Activated CD4-positive, alpha-beta T cell treated with anti-CD3 and anti-CD28 coated beads, Interleukin-2, Interleukin-6, amounts not matched to agents 100 ng/mL and 50 ng/mL, durations not matched to agents 16 hours and 8 hours (primary cell): ENCODE data around the gene ZNF778.
"Not testable (repeated sequence)": the region's sequence is repeated elsewhere in the genome, so short reads cannot be mapped to it uniquely, and the experiment has no call there.

Experiments used
- DNase-seq: peaks from one replicate; pipeline ENCODE4 v3.0.0-alpha.2; 2020

The ZNF778 gene

GRCh38 chr16:89183463-89183862 lies 34.0 kb upstream of the ZNF778 start:
- no peak for DNase-seq

- DNase-seq, result no peak
These were observed 33.4 kb upstream of the ZNF778 start for GRCh38 chr16:89183975-89184676.

- no peak for DNase-seq
These were observed 32.9 kb upstream of the ZNF778 start for GRCh38 chr16:89184677-89184932.

GRCh38 chr16:89184933-89185794 lies 32.3 kb upstream of the ZNF778 start:
- no peak for DNase-seq

GRCh38 chr16:89185887-89186592 lies 31.5 kb upstream of the ZNF778 start:
- DNase-seq, result not testable (repeated sequence)

- DNase-seq, result not testable (repeated sequence)
These were observed 30.9 kb upstream of the ZNF778 start for GRCh38 chr16:89186593-89187031.

GRCh38 chr16:89187032-89187769 lies 30.3 kb upstream of the ZNF778 start:
- peak; percentile 25 for DNase-seq

GRCh38 chr16:89187770-89188392 lies 29.6 kb upstream of the ZNF778 start:
- DNase-seq, result no peak

GRCh38 chr16:89188471-89189357 lies 28.8 kb upstream of the ZNF778 start:
- not testable (repeated sequence) for DNase-seq

GRCh38 chr16:89189358-89190025 lies 28.0 kb upstream of the ZNF778 start:
- no peak for DNase-seq

- no peak for DNase-seq
These were observed 27.1 kb upstream of the ZNF778 start for GRCh38 chr16:89190150-89190958.

GRCh38 chr16:89191033-89191900 lies 26.2 kb upstream of the ZNF778 start:
- no peak for DNase-seq

GRCh38 chr16:89191901-89192185 lies 25.7 kb upstream of the ZNF778 start:
- DNase-seq, result no peak

- DNase-seq, result peak; percentile 88
These were observed 25.1 kb upstream of the ZNF778 start for GRCh38 chr16:89192186-89192955.

- no peak for DNase-seq
These were observed 24.4 kb upstream of the ZNF778 start for GRCh38 chr16:89192956-89193575.

- no peak for DNase-seq
These were observed 23.8 kb upstream of the ZNF778 start for GRCh38 chr16:89193576-89194293.
